Measurements from ENCODE around the gene SCUBE2. TPM values are rescaled to one million over a fixed set of nuclear protein-coding genes. Genes with fewer than 3 reads are reported as not detected.

SCUBE2 gene
- total and polyA plus RNA-seq, 2 donors (not counting 3 experiments of a cell fraction or from before 2014, with no cell fraction given) = 0.55 to 3.5 TPM

- dilution Hi-C loops (cut with MboI; ENCODE audit: extremely low pct_ligation_motif_present, low sequenced_read_pairs) (no loop called here), intact Hi-C loops (cut with micrococcal nuclease) (no loop called here)
- Histone ChIP-seq H4K20me1 (replicated peaks; ENCODE audit: control insufficient read depth, extremely low read depth, insufficient read depth, low read length) (no peaks in the 10 kb centered on the region), H3K4me3 (replicated peaks in 1 of 3; ENCODE audit: insufficient read depth in 1 of 3, low read depth in 1 of 3, low read length in 3 of 3) (no peak overlapping the region), H3K27ac (ENCODE audit: insufficient read depth, low read depth, low read length) (no peak overlapping the region), H3K79me2 (ENCODE audit: control insufficient read depth, insufficient read depth, low read length) (no peaks in the 10 kb centered on the region), H2AFZ (ENCODE audit: low read depth, low read length) (no peak overlapping the region), H3K4me2 (ENCODE audit: insufficient read depth, low read length) (no peak overlapping the region), H3K9ac (replicated peaks; ENCODE audit: extremely low read depth, insufficient read depth, low read length) (no peak overlapping the region), H3K36me3 (ENCODE audit: control insufficient read depth in 2 of 2, extremely low read depth in 1 of 2, insufficient read depth in 2 of 2, low read length in 2 of 2) (no peaks in the 10 kb centered on the region), H3K9me1 (replicated peaks; ENCODE audit: control insufficient read depth, extremely low read depth, insufficient read depth, low read length) (no peaks in the 10 kb centered on the region), H3K9me3 (replicated peaks; ENCODE audit: control insufficient read depth, insufficient read depth, low read length) (no peaks in the 10 kb centered on the region), H3K27me3 (ENCODE audit: control insufficient read depth in 2 of 2, insufficient read depth in 2 of 2, low read length in 2 of 2) (peaks cover 0 to 7% of the 10 kb centered on the region in 2 experiments), H3K4me1 (ENCODE audit: control insufficient read depth, extremely low read depth, insufficient read depth, low read length) (no peaks in the 10 kb centered on the region)
- TF ChIP-seq POLR2AphosphoS5 (IDR thresholded peaks at IDR 0.05; ENCODE audit: insufficient read depth, low read depth, low read length) (no peak), GATA2 (IDR thresholded peaks at IDR 0.05; ENCODE audit: insufficient read depth, insufficient read length, low read depth, low read length) (no peak), CTCF (IDR thresholded peaks at IDR 0.05; ENCODE audit: extremely low read depth in 1 of 2, insufficient read depth in 1 of 2, low read depth in 1 of 2, low read length in 2 of 2) (no peak), JUN (IDR thresholded peaks at IDR 0.05; ENCODE audit: borderline replicate concordance, insufficient read depth, insufficient read length, low read depth) (no peak), FOS (IDR thresholded peaks at IDR 0.05; ENCODE audit: borderline replicate concordance, insufficient read depth, low read length) (no peak), POLR2A (IDR thresholded peaks at IDR 0.05; ENCODE audit: low read depth, low read length) (no peak), EZH2 (IDR thresholded peaks at IDR 0.05; ENCODE audit: borderline replicate concordance, low read depth, low read length, severe bottlenecking) (no peak), MAX (IDR thresholded peaks at IDR 0.05; ENCODE audit: insufficient read depth, insufficient read length) (no peak), MYC (IDR thresholded peaks at IDR 0.05; ENCODE audit: low read depth, low read length) (no peak)
- FAIRE-seq = no peak
- no TSS peak for BruUV-seq (replicated peaks)
- ChIA-PET POLR2A (no interaction called here), CTCF (interaction anchor here (1.4 kb wide), 1 partner anchor 59 kb away, joined by 3 read pairs; no protein-coding TSS in a partner anchor)
- no peak for DNase-seq (ENCODE audit: low read depth, low spot score)
Measured at GRCh38 chr11:9073466-9074225, 17.8 kb downstream of the SCUBE2 start.
